Measurements from ENCODE around the gene MPND. TPM values are rescaled to one million over a fixed set of nuclear protein-coding genes. Genes with fewer than 3 reads are reported as not detected.

The MPND gene
- total and polyA plus RNA-seq, 10 of the 15 experiments (the other 5 are each of a cell fraction or from before 2014, with no cell fraction given) = 0.79 to 18.3 (median 6.0) TPM

- H3K79me2 ChIP-seq (ENCODE audit: control insufficient read depth, insufficient read depth, low read length) = peaks cover 93% of the 10 kb centered on the region
- H3K4me1 ChIP-seq (ENCODE audit: control insufficient read depth, insufficient read depth, low read length) = peaks cover 86% of the 10 kb centered on the region
- ChIA-PET CTCF (interaction anchor here (0.9 to 2.9 kb wide), 11 partner anchors 8 to 55 kb away, joined by 3 to 24 read pairs (median 5); partner anchors contain the start of genes CHAF1A, MPND and SH3GL1), SMC1A (ENCODE audit: uncharacterized antibody, unreplicated experiment) (interaction anchor here (0.7 to 4.1 kb wide), 5 partner anchors 18 to 234 kb away, joined by 3 to 27 read pairs (median 5); partner anchors contain the start of genes CHAF1A, EBI3 and SH3GL1), RAD21 (ENCODE audit: unreplicated experiment) (interaction anchor here (1.1 to 1.7 kb wide), 3 partner anchors 19 to 26 kb away, joined by 3 to 11 read pairs (median 5); partner anchors contain the start of gene CHAF1A), POLR2A (interaction anchor here (0.5 to 9.4 kb wide), 7 partner anchors 9 to 351 kb away, joined by 3 to 110 read pairs (median 5); partner anchors contain the start of genes EBI3 and SH3GL1)
- intact Hi-C loops (cut with micrococcal nuclease; ENCODE audit: unreplicated experiment) = no loop called here
- H3K27me3 ChIP-seq (replicated peaks in 1 of 2; ENCODE audit: control insufficient read depth in 2 of 2, insufficient read depth in 2 of 2, low read length in 1 of 2) = no peaks in the 10 kb centered on the region
- FAIRE-seq (no peak), ATAC-seq (no peak), DNase-seq (ENCODE audit: low read depth, low spot score) (no peak)
- no peak for TF ChIP-seq RB1 (IDR thresholded peaks at IDR 0.05; ENCODE audit: borderline replicate concordance)
- TF ChIP-seq RFX5 (IDR thresholded peaks at IDR 0.05; ENCODE audit: low read depth, low read length) = no peak
- TF ChIP-seq ATF2 (IDR thresholded peaks at IDR 0.05; ENCODE audit: low read length) = no peak
- no peak for TF ChIP-seq ZNF24 (IDR thresholded peaks at IDR 0.05)
- TF ChIP-seq NRF1 (conservative IDR thresholded peaks at IDR 0.05; ENCODE audit: low read depth, low read length) = no peak
- TF ChIP-seq MYC (IDR thresholded peaks at IDR 0.05; ENCODE audit: insufficient read depth, insufficient read length, insufficient replicate concordance, low read length, severe bottlenecking) = no peak
- TF ChIP-seq GATAD2B (conservative IDR thresholded peaks at IDR 0.05; ENCODE audit: low read depth) = no peak
- no peak for TF ChIP-seq IRF4 (IDR thresholded peaks at IDR 0.05; ENCODE audit: low read depth, low read length)
- no peak for TF ChIP-seq EGR1 (IDR thresholded peaks at IDR 0.05; ENCODE audit: borderline replicate concordance in 1 of 2, low read depth in 2 of 2, low read length in 2 of 2)
- TF ChIP-seq MEF2A (IDR thresholded peaks at IDR 0.05; ENCODE audit: insufficient read depth, low read depth, low read length) = no peak
- no peak for TF ChIP-seq ZNF622 (IDR thresholded peaks at IDR 0.05)
- no peak for TF ChIP-seq USF1 (IDR thresholded peaks at IDR 0.05; ENCODE audit: borderline replicate concordance, extremely low read length, insufficient read depth, low read depth, low read length)
- no peak for TF ChIP-seq ETV6 (conservative IDR thresholded peaks at IDR 0.05 in 1 of 2, IDR thresholded peaks at IDR 0.05 in 1 of 2; ENCODE audit: borderline replicate concordance in 1 of 2, low read depth in 1 of 2)
- TF ChIP-seq FOS (IDR thresholded peaks at IDR 0.05; ENCODE audit: borderline replicate concordance, extremely low read depth, insufficient read length) = no peak
- TF ChIP-seq HDAC6 (IDR thresholded peaks at IDR 0.05; ENCODE audit: unreplicated experiment) = no peak
- no peak for TF ChIP-seq ATF7 (IDR thresholded peaks at IDR 0.05; ENCODE audit: low read depth)
- TF ChIP-seq CBX3 (IDR thresholded peaks at IDR 0.05; ENCODE audit: borderline replicate concordance, low read depth) = no peak
- no peak for TF ChIP-seq ZNF384 (IDR thresholded peaks at IDR 0.05; ENCODE audit: borderline replicate concordance, low read depth, low read length)
- no peak for TF ChIP-seq JUND (IDR thresholded peaks at IDR 0.05; ENCODE audit: low read depth, low read length)
- no peak for TF ChIP-seq SREBF2 (IDR thresholded peaks at IDR 0.05; ENCODE audit: low read length)
- no peaks in the 10 kb centered on the region for H3K9me3 ChIP-seq (replicated peaks; ENCODE audit: control insufficient read depth, insufficient read depth, low read length)
- H3K4me2 ChIP-seq (ENCODE audit: control insufficient read depth, insufficient read depth) = peak overlapping the region; percentile 93
- in situ Hi-C loops (cut with MboI) = no loop called here
- H3K36me3 ChIP-seq (ENCODE audit: control insufficient read depth in 2 of 2, insufficient read depth in 2 of 2, low read length in 1 of 2) = peaks cover 6 to 17% of the 10 kb centered on the region in 2 experiments; a peak in 3 of 4 replicates
- no peaks in the 10 kb centered on the region for H4K20me1 ChIP-seq (ENCODE audit: control insufficient read depth, insufficient read depth)
- WGBS (ENCODE audit: insufficient coverage, insufficient replicate concordance, low lambda C conversion rate, missing lambda C conversion rate) = 63% methylated on average over 10 of the region's 10 CpGs
- peak overlapping the region; percentile 52; the same call in 1 of the 2 replicates for H3K4me3 ChIP-seq
- H3K9ac ChIP-seq (ENCODE audit: control insufficient read depth, insufficient read depth, low read length) = peak overlapping the region; percentile 77
- no TSS peak for BruUV-seq (replicated peaks)
- H2AFZ ChIP-seq (ENCODE audit: control insufficient read depth, low read depth, low read length) = no peak overlapping the region
- peak overlapping the region; percentile 93 for H3K27ac ChIP-seq (ENCODE audit: control insufficient read depth, insufficient read depth)
Measured at GRCh38 chr19:4376671-4376990, 33.3 kb downstream of the MPND start.

Measured in GM12878 (cell line).